ENCODE data around the gene SRRM5. TPM values are rescaled to one million over a fixed set of nuclear protein-coding genes. Genes with fewer than 3 reads are reported as not detected.

The SRRM5 gene
- total and polyA plus RNA-seq, 2 of the 13 experiments (the other 11 are each of a cell fraction or from before 2014, with no cell fraction given) = 0.11 to 0.16 TPM

- TF ChIP-seq GMEB1 (CRISPR knock-in tag; IDR thresholded peaks at IDR 0.05; ENCODE audit: borderline replicate concordance) (peak; percentile 83), GABPB1 (CRISPR knock-in tag; IDR thresholded peaks at IDR 0.05) (peak; percentile 80), ZNF782 (CRISPR knock-in tag; IDR thresholded peaks at IDR 0.05; ENCODE audit: borderline replicate concordance) (0 out of 2 replicates have a peak, but pooled peaks have one; percentile 57), PRDM10 (CRISPR knock-in tag; IDR thresholded peaks at IDR 0.05; ENCODE audit: low read depth) (peak; percentile 55; the same call in 1 of the 2 replicates), ZGPAT (CRISPR knock-in tag; IDR thresholded peaks at IDR 0.05) (peak; percentile 85), SAP130 (CRISPR knock-in tag; IDR thresholded peaks at IDR 0.05; ENCODE audit: low read depth) (peak; percentile 85), MBD4 (IDR thresholded peaks at IDR 0.05; ENCODE audit: borderline replicate concordance, low read length) (no peak), PCBP2 (optimal IDR thresholded peaks at IDR 0.05; ENCODE audit: low read depth, low read length, poor library complexity, severe bottlenecking) (no peak), ZNF672 (CRISPR knock-in tag; IDR thresholded peaks at IDR 0.05) (no peak), PREB (CRISPR knock-in tag; IDR thresholded peaks at IDR 0.05) (no peak), ZNF687 (CRISPR knock-in tag; IDR thresholded peaks at IDR 0.05) (peak; percentile 75), SPEN (CRISPR knock-in tag; IDR thresholded peaks at IDR 0.05; ENCODE audit: low read depth) (peak; percentile 73; the same call in 1 of the 2 replicates)
- TF ChIP-seq, protein P1, sequence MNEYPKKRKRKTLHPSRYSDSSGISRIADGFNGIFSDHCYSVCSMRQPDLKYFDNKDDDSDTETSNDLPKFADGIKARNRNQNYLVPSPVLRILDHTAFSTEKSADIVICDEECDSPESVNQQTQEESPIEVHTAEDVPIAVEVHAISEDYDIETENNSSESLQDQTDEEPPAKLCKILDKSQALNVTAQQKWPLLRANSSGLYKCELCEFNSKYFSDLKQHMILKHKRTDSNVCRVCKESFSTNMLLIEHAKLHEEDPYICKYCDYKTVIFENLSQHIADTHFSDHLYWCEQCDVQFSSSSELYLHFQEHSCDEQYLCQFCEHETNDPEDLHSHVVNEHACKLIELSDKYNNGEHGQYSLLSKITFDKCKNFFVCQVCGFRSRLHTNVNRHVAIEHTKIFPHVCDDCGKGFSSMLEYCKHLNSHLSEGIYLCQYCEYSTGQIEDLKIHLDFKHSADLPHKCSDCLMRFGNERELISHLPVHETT (CRISPR knock-in tag; conservative IDR thresholded peaks at IDR 0.05) = peak; percentile 97
These were observed 15.7 kb upstream of the SRRM5 start, which contains the start of the genes IRGQ and ZNF576 (continued) for GRCh38 chr19:43595999-43596841.

Data from HepG2 (cell line).